Limb (tissue), 2 donors: ENCODE measurements around the gene PTRH2.

Source experiments
- DNase-seq, 2 donors: peaks; one replicate each; pipeline ENCODE4 v3.0.0-alpha.2; 2016; ENCODE audit errors: extremely low spot score in 2 of 2

The PTRH2 gene

DNA sequence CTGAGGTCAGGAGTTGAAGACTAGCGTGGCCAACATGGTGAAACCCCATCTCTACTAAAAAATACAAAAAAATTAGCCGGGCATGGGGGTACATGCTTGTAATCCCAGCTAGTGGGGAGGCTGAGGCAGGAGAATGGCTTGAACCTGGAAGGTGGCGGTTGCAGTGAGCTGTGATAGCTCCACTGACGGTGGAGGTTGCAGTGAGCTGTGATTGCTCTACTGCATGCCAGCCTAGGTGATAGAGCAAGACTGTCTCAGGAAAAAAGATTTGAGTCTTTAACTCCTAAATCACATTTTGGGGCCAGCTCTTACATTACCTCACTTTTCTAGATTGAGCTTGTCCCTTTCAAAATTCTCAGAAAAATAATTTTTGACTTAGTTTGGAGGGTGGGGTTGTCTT lies 15.4 kb upstream of the PTRH2 start:
- DNase-seq = no peak

DNA sequence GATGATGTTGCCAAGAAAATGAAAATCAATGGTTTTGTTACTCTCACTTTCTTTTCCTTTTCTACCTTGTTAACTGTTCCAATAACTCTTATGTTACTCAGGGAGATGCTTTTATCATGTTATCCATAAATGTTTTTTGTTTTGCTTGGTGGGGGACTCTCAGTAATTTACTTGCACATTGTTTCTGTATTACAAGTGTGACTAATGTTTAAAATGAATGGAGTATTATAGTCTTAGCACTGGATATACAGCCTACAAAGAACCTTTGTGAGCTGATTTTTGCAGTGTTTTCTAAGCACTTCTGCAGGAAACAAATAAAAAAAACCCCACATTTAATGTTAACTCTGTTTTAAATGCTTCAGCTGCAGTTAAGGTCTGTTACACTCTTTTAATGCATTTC lies 12.3 kb upstream of the PTRH2 start:
- DNase-seq = no peak

DNA sequence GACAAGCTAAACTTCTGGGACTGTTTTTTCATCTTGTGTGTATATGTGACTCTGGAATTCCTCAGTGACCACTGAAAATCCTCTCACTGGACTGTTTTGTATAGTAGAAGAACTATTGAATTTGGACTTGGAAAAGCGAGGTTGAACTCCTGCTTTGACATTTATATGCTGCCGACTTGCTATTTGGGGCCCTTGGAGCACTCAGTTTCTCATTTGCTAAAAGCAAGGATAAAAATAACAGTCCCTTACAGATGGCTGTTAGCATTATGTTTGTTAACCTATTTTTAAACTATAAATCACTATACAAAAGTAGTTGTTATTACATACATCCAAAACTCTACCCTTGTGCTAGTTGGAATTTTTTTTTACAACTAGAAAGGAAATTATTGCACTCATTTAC lies 9.2 kb upstream of the PTRH2 start:
- DNase-seq = no peak

DNA sequence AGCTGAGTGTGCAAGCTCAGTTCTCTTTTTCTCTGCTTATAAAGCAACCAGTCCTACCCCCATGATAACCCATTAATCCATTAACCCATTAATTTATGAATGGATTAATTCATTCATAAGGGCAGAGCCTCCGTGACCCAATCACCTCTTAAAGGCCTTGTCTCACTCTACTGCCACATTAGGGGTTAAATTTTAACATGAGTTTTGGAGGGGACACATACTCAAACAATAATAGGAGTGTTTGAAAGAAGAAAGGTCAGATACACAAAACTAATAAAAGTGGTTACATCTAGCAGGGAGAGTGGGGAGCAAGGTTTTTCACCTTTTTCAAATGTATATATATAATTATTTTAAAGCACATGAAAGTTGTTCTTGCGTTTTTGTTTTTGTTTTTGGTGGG lies 7.0 kb upstream of the PTRH2 start:
- DNase-seq = no peak

DNA sequence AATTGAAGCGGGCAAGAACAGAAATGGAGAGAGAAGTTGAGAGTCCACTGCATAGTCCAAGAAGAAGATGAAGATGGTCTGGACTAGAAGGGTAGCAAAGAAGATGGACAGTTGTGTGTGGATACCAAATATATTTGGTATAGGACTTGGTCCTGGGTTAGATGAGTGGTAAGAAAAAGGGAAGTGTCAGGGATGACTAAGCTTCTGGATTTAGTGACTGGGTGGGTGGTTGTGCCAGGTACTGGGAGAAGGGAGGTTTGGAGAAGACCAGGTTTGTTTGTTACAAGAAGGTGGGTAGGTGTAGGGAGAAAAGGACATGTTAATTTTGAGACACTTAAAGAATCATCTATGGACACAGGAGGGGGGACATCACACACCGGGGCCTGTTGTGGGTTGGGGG lies 5.6 kb upstream of the PTRH2 start:
- no peak for DNase-seq

DNA sequence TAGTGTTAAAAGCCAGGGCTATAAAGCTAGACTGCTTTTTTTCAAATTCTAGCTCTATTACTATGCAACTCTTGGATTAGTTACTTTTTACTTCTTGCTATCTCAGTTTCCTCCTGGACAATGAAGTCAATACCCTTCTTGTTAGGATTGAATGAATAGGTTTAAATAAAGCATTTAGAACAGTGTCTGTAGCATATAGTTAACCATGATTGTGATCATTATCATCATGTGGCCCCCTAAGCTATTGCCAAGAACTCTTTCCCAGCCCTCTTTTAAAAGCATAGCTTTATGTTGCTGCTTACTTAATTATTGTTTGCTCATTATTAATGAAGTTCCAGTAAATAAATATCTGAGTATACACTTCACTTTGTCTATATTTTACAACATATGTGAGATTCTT lies 4.7 kb upstream of the PTRH2 start:
- no peak for DNase-seq

DNA sequence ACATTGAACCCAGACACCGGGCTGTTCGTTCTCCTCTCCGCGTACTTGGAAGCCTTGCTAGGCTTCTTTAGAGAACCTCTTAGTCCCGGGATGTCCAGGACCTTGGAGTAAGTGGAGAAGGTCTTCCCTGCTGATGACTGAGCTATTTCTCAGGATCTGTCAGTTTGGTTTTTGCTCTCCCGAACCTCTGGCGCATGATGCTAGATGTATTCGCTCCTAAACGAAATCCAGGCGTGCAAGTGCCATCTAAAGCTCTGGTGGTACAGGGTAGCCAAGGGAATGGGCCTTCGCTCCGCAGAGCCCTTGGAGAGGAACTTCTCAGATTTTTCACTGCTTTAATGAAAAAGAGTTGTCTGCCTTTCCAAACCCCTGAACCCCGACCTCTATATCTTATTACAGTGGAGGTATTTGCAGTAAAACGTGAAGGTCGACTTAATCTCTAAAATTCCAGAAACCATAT lies 771 bp upstream of the PTRH2 start:
- DNase-seq = no peak

DNA sequence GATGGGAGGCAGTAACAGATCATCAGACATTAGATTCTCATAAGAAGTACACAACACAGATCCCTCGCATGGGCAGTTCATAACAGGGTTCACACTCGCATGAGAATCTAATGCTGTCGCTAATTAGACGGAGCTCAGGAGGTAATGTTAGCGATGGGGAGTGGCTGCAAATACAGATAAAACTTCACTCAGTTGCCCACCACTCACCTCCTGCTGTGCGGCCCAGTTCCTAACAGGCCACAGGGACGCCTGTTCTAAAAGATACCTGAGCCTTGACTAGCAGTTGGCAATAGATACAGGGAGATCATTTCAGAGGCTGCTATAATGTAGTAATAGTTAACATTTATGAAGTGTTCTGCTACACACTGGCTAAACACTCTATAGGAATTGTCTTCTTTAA lies 4.9 kb downstream of the PTRH2 start:
- no peak for DNase-seq

DNA sequence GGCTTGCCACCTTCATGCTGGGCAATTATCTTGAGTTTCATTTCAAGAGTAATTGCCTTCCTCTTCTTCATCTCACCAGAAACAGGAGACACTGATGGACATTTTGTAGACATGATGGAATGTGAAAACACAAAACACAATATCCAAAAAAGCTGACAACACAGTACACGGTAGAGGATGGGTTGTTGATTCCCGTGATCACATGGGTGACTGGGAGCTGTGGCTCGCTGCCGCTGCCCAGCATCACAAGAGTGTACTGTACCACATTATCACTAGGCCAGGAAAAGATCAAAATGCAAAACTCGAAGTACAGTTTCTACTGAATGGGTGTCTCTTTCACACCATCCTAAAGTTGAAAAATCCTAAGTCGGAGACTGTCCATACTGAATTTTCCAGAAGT lies 7.4 kb downstream of the PTRH2 start:
- no peak for DNase-seq

DNA sequence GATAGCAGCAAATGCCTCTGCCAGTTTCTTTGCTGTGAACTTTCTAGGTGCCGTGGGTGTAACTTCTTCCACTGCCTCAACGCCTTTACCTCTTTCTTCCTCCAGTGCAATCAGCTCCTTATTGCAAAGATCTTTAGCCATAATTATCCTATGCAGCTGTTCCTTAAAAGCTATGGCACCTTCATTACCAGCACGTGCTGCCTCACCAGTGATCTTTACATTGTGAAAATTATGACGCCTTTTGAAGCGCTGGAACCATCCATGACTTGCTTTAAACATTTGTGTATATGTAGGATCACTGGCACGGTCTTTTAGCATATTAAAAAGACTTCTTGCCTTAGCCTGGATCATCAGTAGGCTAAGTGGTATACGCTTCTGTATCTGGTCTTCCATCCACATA lies 8.0 kb downstream of the PTRH2 start:
- DNase-seq = no peak

DNA sequence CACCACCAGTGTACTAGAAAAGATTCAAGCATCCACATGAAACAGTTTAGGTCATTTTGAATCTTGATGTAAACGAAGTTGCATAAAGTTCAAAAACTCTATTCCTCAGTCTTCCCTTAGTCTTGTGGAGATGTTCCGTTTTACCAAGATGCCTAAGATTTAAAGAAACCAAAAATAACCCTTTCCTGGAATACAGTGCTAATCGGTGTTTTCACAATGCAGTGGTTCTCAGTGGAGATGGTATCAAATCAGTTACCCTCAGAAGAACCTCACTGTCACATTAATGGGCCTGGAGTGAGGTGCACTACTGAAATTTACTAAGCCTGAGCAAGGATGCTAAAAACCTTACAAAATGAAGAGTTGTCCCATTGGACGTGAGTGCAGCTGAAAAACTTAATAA lies 9.1 kb downstream of the PTRH2 start:
- no peak for DNase-seq

DNA sequence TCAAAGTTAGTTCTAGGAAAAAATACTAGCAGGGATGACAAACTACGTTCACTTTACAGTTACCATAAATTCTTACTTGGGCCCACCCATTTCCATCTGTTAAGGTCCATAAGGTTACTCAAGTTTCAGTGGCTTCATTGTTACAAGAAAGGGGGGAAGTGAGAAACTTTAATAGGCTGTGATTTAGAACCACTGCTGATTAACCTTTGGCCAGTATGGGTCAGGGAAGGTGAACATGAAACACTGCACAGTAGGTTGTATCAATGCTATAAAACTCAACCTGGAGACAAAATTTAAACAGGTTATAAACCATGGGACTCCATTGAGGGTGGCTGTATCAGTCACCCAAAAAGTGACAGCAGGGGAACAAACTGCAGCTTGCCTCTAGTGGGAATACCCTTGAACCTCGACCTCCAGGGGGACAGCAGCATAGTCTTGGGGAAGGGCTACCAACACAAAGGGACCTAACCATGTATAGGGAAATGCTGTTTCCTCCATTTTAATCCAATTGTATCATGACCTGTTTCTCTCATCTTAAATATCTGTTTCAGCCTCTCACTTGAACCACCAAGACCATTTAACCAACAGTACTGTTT lies 10.4 kb downstream of the PTRH2 start:
- DNase-seq = no peak

DNA sequence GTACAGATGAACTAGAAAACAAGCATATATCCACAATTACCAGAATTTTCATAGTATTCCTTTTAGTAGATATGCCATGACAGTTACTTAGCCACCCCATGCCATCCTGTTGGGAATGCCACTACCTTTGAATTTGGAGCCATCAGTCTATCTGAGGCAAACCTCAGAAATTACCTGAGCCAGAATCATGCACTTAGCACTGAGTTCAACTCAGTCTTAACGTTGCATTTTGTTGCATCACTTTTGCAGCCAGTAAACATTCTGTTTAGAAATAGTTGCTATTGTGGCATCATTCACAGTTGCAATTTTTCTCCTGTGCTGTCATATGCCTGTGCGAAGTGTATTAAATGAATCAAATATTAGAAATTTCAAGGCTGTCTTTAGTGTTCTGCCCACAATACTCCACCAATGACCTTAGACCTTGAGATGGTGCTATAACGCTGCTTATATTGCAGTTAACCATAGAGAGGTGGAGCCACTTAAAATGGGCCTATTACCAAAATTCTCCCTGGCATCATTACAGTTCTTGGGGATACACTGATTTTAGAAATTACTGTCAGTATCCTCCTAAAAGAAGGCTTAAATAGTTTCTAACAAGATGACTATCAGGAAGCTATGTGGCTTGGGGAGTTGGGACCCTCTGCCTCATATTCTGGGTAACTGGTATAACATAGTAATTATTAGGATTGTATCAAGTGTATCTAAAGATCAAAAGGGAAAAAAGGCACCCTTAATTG lies 11.1 kb downstream of the PTRH2 start:
- DNase-seq = no peak

DNA sequence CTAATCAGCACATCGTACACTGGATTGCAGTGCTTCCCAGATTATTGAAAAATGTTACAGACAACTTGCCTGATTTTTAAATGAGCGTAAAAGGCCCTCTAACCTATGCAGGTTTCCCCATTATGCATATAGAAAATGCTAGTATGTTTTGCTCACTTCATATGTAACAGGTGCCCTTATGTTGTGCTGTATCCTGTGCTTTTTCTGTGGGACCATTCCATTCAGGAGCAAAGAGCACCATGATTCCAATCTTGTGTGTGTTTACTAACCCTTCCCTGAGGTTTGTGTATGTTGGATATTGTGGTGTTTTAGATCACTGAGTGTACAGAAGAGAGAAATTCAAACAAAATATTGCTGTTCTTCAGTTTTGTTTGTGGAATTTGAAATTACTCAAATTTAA lies 12.9 kb downstream of the PTRH2 start:
- no peak for DNase-seq

DNA sequence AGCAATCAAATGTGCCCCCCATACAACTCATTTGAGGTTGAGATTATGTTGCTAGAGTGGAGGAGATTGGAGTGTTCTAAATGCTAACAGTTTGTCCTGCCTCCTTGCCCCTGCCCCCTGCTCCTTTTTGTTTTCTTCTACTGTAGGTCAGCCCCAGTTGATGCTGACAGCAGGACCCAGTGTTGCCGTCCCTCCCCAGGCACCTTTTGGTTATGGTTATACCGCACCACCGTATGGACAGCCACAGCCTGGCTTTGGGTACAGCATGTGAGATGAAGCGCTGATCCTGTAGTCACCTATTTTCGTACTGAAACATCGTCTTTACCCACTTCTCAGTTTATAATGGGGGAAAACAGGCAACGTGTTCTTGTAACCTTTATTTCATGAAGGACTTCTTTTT lies 13.6 kb downstream of the PTRH2 start:
- DNase-seq = no peak

DNA sequence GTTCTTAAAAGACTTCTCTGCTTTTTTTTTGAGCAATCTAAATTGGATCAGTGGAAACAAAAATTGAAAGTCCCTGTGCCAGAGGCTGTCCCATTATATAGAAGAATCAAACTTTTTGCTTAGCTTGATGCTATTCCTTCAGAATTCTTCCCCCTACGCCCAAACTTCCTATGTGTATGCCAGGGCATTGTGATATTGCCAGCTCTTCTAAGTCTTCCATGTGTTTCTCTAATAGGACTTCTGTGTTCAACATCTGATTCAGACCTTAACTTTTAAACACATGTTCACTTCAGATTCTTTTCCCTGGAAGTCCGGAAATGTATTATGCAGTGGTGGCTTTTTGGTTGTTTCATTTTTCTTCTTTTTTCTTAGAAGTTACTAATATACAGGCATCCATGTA lies 18.7 kb downstream of the PTRH2 start:
- DNase-seq = no peak

DNA sequence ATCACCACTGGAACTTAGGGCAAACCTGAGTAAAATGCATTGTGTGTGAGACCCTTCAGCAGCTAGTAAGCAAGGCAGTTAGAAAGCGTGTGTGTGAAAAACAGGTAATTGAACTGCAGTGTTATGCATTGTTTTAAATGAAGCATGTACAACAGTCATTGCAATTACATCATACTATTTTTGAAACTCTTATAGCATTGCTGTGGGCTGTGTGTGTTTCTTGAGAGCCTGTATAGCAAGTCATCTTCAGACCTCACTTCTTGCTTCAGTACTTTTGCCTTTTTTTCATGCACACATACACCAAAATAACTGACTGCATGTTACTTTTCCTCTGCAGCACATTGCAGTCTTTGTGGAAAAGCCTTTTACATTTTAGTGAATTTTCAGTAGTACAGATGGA lies 19.2 kb downstream of the PTRH2 start:
- DNase-seq = no peak

DNA sequence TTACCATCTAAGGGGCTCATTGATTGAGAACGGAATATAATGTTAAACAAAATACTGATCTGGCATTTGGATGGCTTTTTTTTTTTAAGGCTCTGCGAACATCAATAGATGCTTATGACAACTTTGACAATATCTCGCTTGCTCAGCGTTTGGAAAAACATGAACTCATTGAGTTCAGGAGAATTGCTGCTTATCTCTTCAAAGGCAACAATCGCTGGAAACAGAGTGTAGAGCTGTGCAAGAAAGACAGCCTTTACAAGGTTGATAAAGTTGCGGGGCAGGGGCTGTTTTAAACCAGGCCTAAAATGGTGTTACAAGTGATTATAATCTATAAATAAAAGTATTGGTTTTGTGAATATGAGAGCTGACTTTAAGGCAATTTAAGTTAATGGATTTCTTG lies 22.3 kb downstream of the PTRH2 start:
- DNase-seq = no peak

DNA sequence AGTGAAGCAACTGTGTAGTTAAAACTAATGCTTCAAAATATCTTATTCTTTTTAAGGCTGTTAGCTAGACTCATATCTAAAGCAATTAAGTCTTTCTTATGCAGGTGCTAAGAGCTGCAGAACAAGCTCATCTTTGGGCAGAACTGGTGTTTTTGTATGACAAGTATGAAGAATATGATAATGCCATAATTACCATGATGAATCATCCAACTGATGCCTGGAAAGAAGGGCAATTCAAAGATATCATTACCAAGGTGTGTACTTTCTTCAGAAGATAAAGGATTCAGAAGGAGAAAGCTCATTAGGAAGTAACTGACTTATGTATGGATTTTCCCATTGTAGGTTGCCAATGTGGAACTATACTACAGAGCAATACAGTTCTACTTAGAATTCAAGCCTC lies 23.9 kb downstream of the PTRH2 start:
- DNase-seq = no peak

DNA sequence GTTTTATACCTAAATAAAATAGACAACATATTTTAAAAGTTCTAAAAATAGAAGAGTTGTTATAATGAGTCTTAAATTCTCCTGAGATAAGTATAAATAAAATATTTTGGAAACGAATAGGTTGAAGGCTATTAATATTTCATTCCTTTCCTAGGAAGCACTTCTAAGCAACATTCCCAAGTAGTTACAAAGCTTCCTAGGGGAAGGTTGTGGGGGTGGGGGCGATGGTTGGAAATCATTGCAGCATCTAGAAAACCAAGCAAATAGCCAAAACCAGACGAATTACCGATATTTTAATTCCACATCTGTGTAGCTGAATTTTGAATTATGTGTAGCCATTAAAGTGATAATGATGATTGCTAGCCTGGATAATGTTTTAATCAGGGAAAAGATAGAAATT lies 26.9 kb downstream of the PTRH2 start:
- DNase-seq = no peak

DNA sequence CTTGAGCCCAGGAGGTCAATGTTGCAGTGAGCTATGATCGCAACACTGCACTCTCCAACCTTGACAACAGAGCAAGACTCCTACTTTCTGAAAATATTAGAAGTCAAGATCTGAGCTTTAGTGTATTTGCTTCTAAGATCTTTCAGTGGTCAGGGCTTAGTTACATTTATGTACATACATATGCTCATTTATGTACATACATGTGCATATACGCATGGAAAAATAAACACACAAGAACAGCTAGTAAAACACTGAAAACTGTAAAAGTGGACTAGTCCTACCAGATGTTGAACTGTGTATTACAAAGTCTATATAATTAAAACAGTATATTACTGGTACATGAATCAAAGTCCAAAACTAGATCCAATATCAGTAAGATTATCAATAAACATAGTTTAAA lies 28.3 kb downstream of the PTRH2 start:
- no peak for DNase-seq

DNA sequence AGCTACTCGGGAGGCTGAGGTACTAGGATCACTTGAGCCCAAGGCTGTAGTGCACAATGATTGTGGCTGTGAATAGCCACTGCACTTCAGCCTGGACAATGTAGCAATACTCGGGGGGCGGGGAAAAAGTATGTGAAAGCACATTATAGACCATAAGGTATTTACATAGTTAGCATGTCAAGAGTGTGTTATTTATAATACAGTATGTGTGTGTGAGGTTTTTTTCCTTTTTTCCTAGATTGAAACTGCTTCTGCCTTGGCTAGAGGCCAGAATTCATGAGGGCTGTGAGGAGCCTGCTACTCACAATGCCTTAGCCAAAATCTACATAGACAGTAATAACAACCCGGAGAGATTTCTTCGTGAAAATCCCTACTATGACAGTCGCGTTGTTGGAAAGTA lies 30.5 kb downstream of the PTRH2 start:
- no peak for DNase-seq

DNA sequence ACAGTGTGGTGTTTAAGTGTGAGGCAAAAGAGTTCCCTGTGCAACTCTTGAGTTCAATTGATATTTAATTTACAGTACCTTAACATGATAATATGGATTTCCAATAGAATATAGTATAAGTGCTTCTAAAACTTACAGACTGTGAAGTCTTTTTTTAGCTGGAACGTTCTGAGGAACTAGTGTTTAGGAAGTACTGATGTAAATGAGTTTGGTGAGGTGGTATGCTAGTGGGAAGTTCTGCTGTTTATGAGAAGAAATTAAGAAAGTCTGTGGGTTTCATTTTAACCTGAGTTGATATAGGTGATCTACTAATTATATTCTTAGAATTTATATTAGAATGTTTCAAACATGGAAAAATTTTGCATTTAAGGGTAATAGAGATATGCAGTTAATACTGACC lies 32.0 kb downstream of the PTRH2 start:
- DNase-seq = no peak

DNA sequence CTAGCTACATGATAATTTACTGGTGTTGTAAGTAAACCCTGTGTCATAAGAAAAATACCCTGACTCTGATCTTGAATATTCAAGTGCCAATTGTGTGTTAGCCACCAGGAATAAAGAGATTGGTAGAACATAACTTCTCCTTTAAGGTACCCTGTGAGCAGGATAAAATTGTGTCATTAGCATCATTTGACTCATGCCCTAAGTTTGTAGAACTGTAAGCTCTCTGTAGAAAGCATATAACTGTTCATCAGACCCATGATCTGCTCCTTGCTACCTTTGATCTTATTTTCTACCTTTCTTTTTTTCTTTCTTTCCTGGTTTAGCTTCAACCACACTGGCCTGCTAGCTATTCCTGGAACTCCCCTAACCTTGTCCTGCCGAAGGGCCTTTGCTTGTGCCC lies 35.8 kb downstream of the PTRH2 start:
- DNase-seq = no peak
